GM21528 (cell line): ENCODE measurements around the gene CBX6.

Experiments
- ATAC-seq: cut with Tn5 transposase; IDR thresholded peaks from one replicate; pipeline ENCODE4 v1.9.1; 2021; ENCODE audit warnings: mild to moderate bottlenecking, moderate library complexity; ENCODE audit not compliant: unreplicated experiment, low FRiP score

The CBX6 gene

DNA sequence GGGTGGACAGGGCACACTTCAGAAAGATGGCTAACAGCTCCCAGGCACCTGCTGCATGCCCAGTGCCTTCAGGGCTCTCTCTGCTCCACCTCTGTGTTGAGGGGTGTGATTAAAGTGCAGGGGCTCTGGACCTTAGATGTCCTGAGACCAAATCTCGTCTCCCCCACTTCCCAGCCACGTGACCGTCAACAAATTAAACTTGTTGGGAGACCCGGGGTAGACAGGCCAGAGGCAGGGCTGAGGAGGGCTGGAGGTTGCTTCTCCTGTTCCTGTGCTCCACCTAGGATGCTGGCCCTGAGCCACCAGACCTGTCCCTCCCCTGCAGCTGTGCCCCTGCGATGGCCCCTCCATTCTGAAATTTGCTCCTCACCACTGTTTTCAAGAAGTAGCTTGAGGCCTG, 45.2 kb downstream of the CBX6 start:
- ATAC-seq: no peak

DNA sequence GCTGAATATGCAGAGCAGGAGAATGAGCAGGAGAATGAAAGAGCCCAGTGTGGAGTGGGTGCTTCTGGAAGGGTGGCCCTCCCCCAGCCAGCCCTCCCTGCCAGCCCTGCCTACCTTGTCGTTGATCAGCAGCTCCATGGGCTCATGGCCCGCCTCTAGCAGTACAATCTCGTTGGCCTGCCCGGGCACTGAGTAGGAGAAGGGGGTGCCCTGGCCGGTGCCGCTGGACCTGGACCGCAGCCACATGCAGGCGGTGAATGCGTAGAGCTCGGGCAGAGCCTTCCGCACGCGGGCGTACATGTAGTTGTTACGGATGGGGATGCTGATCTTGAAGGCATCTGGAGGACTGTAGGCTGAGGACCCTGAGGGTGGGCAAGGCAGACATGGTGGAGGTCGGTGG, 45.6 kb downstream of the CBX6 start:
- ATAC-seq: no peak

DNA sequence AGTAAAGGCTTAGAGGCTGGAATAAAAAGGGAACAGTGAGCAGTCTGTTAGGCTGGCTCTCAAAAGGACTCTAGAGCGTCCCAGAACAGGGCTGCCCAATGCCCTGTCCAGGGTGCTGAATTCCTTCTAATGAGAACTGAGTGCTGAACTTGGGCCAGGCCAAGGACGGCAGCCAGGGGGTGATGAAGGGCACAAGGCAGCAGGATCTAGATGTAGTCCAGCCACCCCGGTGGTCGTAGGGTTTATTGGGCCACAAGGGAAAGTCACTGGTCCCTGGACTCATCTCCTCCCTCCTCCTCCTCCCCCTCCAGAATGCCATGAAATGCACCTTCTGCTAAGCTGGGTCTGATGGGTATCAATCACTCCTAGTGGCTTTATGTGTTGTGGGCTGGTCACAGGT, 47.4 kb downstream of the CBX6 start:
- ATAC-seq: no peak

DNA sequence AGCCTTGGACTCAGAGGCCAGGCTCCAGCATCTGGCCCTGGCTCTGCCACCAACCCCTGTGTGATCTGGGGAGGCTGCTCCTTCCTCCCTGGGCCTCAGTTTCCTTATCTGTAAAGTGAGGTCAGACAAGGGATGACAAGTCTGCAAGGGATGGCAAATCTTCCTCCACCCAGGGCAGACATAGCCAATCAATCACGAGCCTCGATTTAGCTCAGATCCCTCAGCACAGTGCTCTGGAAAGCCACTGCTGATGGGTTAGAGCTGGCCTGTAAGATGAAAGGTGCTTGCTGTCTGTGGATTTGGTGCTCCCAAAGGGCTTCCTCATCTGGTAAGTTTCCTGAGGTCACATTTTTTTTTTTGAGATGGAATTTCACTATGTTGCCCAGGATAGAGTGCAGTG, 48.4 kb downstream of the CBX6 start:
- no peak for ATAC-seq

DNA sequence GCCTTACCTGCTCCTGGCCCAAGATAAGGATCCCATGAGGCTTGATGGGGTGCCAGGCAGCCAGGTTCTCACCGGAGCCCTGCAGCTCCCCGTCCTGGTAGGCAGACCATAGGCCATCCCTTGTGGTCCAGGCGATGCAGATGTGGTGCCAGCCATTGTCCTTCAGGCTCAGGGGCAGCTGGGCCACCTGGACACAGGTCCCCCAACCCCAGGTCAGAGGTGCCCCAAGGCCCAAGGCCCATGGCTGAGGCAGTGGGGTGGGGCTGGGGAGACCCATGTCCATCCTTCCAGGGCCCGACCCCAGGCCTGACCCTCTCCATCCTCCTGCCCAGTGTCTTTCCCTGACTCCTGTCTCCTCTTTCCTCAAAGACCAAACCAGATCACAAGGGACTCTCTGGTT, 48.9 kb downstream of the CBX6 start:
- ATAC-seq: no peak

DNA sequence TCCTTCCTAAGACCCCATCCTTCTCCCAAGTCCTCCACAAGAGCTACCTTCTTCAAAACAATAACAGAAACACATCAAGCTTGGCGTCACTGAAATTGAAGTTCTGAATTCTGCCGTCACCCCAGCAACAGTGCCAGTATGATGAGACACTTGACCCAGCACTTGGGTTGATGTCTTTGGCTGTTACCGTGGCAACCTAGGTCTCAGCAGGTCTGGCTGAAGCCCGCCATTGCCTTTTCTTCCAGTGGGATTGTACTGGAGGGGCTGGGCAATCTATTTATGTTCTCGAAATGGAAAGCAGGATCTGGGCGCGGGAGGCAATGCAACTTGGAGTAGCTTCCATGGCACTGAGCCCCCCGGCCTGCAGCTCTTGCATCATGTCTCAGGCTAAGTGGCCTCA, 52.0 kb downstream of the CBX6 start:
- ATAC-seq: no peak

DNA sequence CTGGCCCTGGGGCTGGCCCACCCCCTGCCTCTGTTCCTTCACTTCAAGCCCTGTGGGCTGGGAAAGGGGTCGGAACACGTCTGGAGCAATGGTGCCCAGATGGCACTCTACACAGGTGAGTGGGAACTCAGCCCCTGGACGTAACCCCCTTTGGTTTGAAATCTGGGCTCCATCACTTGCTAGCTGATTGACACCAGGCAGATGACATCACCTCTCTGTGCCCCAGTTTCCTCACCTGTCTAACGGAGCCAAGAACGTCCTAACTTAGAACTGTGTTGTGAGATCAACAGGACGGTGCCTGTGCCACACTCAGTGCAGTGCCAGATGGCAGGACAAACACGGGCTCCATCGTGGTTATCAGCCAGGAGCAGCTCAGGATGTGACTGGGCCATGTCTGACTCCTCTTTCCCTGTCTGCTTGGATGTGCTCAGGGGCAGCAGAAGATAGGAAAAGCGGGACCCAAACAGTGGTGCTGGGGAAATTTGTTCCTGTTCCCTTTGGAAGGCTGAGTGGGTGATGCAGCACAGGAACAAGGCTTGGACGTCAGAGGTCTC, 52.6 kb downstream of the CBX6 start:
- no peak for ATAC-seq

DNA sequence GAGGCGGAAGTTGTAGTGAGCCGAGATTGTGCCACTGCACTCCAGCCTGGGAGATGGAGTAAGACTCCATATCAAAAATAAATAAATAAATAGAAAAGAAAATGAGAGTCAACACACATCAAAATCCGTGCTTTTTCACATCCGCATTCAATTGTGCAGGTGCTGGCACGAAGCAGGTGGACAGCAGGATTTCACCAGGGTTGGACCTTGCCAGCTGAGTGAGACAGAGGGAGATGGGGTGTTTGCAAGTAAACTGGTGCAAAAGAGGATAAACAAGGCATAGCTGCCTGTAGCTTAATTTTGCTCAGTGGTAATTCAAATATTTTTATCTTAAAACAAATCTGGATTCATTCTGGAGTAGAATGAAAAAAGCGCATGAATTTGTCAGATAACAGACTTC, 54.8 kb downstream of the CBX6 start:
- ATAC-seq: no peak

DNA sequence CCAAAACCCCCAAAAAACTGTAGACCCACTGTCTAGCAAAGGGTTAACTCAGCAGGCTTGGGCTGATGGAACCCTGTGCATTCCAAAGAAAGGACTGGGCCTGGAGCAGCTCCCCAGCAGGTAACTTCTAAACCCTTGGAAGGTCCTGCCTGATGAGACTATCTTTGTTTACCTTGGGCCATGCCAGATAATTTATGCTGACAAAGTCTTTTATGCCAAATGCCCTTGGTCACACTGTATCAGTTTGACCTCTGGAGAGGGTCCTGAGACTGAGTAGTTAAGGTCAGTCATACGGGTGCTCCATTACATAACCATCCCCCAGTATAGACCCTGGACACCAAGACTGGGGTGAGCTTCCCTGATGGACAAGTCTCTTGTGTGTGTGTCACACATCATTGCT, 56.2 kb downstream of the CBX6 start:
- ATAC-seq: no peak
